ENCODE data around the gene FHOD3. TPM values are rescaled to one million over a fixed set of nuclear protein-coding genes. Genes with fewer than 3 reads are reported as not detected.

Gene FHOD3
- total and polyA plus RNA-seq, 4 donors, result 0.57 to 1.3 (median 1.2) TPM; not detected in 1

GRCh38 chr18:36543991-36544725, 246.6 kb downstream of the FHOD3 start:
- 82% methylated on average over 15 of the region's 15 CpGs for WGBS
- DNase-seq (ENCODE audit: low spot score), result no peak
- H3K36me3 ChIP-seq (ENCODE audit: control insufficient read depth in 4 of 4, insufficient read depth in 3 of 4, low read depth in 1 of 4, low read length in 3 of 4), result no peaks in the 10 kb centered on the region
- TF ChIP-seq HNF4G (IDR thresholded peaks at IDR 0.05) (no peak), FOXA2 (IDR thresholded peaks at IDR 0.05) (no peak), ATF3 (IDR thresholded peaks at IDR 0.05) (no peak), GABPA (IDR thresholded peaks at IDR 0.05 in 1 of 2, conservative IDR thresholded peaks at IDR 0.05 in 1 of 2) (no peak), CTCF (IDR thresholded peaks at IDR 0.05; ENCODE audit: low read depth, low read length, missing input control) (no peak), RAD21 (IDR thresholded peaks at IDR 0.05) (no peak), FOXA1 (IDR thresholded peaks at IDR 0.05) (no peak), JUND (IDR thresholded peaks at IDR 0.05) (no peak), SP1 (IDR thresholded peaks at IDR 0.05) (no peak), REST (IDR thresholded peaks at IDR 0.05) (no peak), HNF4A (conservative IDR thresholded peaks at IDR 0.05) (no peak), MAX (IDR thresholded peaks at IDR 0.05) (no peak)
- no peaks in the 10 kb centered on the region for H3K9me3 ChIP-seq (ENCODE audit: control insufficient read depth in 4 of 4, low read length in 3 of 4)
- H3K4me3 ChIP-seq (ENCODE audit: low read depth in 1 of 3, low read length in 3 of 3), result no peak overlapping the region
- no peaks in the 10 kb centered on the region for H3K4me1 ChIP-seq (ENCODE audit: control insufficient read depth in 4 of 4, insufficient read depth in 4 of 4, low read length in 3 of 4)
- H3K27me3 ChIP-seq (ENCODE audit: control insufficient read depth in 4 of 4, insufficient read depth in 4 of 4, low read length in 3 of 4), result no peaks in the 10 kb centered on the region
- H3K27ac ChIP-seq (ENCODE audit: low read depth in 1 of 2, low read length in 2 of 2), result no peak overlapping the region
- H3K9ac ChIP-seq (ENCODE audit: low read depth in 1 of 2, low read length in 2 of 2), result no peak overlapping the region

GRCh38 chr18:36545821-36546427, 248.4 kb downstream of the FHOD3 start:
- TF ChIP-seq HNF4A (conservative IDR thresholded peaks at IDR 0.05) (no peak), RAD21 (IDR thresholded peaks at IDR 0.05) (no peak), MAX (IDR thresholded peaks at IDR 0.05) (no peak), TAF1 (conservative IDR thresholded peaks at IDR 0.05) (no peak), EGR1 (IDR thresholded peaks at IDR 0.05; ENCODE audit: low read depth in 2 of 2) (no peak), ZBTB33 (IDR thresholded peaks at IDR 0.05) (no peak)
- H3K9ac ChIP-seq (ENCODE audit: low read depth in 1 of 2, low read length in 2 of 2), result no peak overlapping the region
- H3K9me3 ChIP-seq (ENCODE audit: control insufficient read depth in 4 of 4, low read length in 3 of 4), result no peaks in the 10 kb centered on the region
- no peaks in the 10 kb centered on the region for H3K4me1 ChIP-seq (ENCODE audit: control insufficient read depth in 4 of 4, insufficient read depth in 4 of 4, low read length in 3 of 4)
- H3K36me3 ChIP-seq (ENCODE audit: control insufficient read depth in 4 of 4, insufficient read depth in 3 of 4, low read depth in 1 of 4, low read length in 3 of 4), result no peaks in the 10 kb centered on the region
- no peak overlapping the region for H3K4me3 ChIP-seq (ENCODE audit: low read depth in 1 of 3, low read length in 3 of 3)
- WGBS, result 72% methylated on average over 6 of the region's 6 CpGs
- no peaks in the 10 kb centered on the region for H3K27me3 ChIP-seq (ENCODE audit: control insufficient read depth in 4 of 4, insufficient read depth in 4 of 4, low read length in 3 of 4)
- no peak overlapping the region for H3K27ac ChIP-seq (ENCODE audit: low read depth in 1 of 2, low read length in 2 of 2)
- no peak for DNase-seq (ENCODE audit: low spot score)
